CD14-positive monocyte (primary cell): ENCODE data around the gene ASB6. TPM values are rescaled to one million over a fixed set of nuclear protein-coding genes. Genes with fewer than 3 reads are reported as not detected.
A peak's percentile ranks its signal among the peaks of the same experiment; 100 is the strongest.

Experiments
- DNase-seq, 3 donors: peaks; one replicate each; pipeline ENCODE4 v3.0.0-alpha.2; 2011 to 2022
- H2AFZ ChIP-seq: 2 replicates; pipeline ENCODE4 v1.6.0; 2012; ENCODE audit warnings: mild to moderate bottlenecking, low read depth, low read length, inconsistent platforms; ENCODE audit not compliant: insufficient read depth, poor library complexity, severe bottlenecking
- H3K27ac ChIP-seq, 2 donors: 1 replicate in 1 of 2; 2 replicates in 1 of 2; pipeline ENCODE4 v1.5.1; 2012 to 2013; ENCODE audit warnings: low read length in 2 of 2, control low read depth in 1 of 2, inconsistent platforms in 1 of 2, low read depth in 1 of 2, mild to moderate bottlenecking in 1 of 2
- H3K27me3 ChIP-seq, 2 donors: one replicate each; pipeline versions ENCODE4 v1.6.0 to v1.6.1; 2011 to 2013; ENCODE audit warnings: low read length in 2 of 2; ENCODE audit not compliant: control insufficient read depth in 2 of 2, insufficient read depth in 2 of 2
- H3K36me3 ChIP-seq, 2 donors: replicated peaks in 1 of 2; 1 replicate in 1 of 2; 2 replicates in 1 of 2; pipeline versions ENCODE4 v1.5.1 to v1.6.1; 2012 to 2013; ENCODE audit warnings: low read length in 2 of 2, control low read depth in 1 of 2, inconsistent platforms in 1 of 2, mild to moderate bottlenecking in 1 of 2; ENCODE audit not compliant: insufficient read depth in 2 of 2, control insufficient read depth in 1 of 2
- H3K4me1 ChIP-seq, 2 donors: 1 replicate in 1 of 2; 2 replicates in 1 of 2; pipeline versions ENCODE4 v1.5.1 to v1.6.1; 2012 to 2013; ENCODE audit warnings: low read length in 2 of 2, control low read depth in 1 of 2, inconsistent platforms in 1 of 2, mild to moderate bottlenecking in 1 of 2, moderate library complexity in 1 of 2; ENCODE audit not compliant: insufficient read depth in 2 of 2, control insufficient read depth in 1 of 2
- H3K4me2 ChIP-seq: replicated peaks from 2 replicates; pipeline ENCODE3; 2012; ENCODE audit warnings: low read length, moderate library complexity, mild to moderate bottlenecking; ENCODE audit not compliant: poor library complexity, severe bottlenecking; ENCODE audit errors: extremely low read depth
- H3K4me3 ChIP-seq, 3 experiments: fragments of 200-600 bp in 1 of 3; sonication (generic) in 1 of 3; replicated peaks in 1 of 3; 1 replicate in 2 of 3; 2 replicates in 1 of 3; pipeline ENCODE4 v1.5.1; 2011 to 2013; ENCODE audit warnings: low read length in 3 of 3, mild to moderate bottlenecking in 3 of 3, control low read depth in 2 of 3, low read depth in 2 of 3, inconsistent platforms in 1 of 3, moderate library complexity in 1 of 3
- H3K79me2 ChIP-seq: 2 replicates; pipeline ENCODE4 v1.6.0; 2012; ENCODE audit warnings: mild to moderate bottlenecking, control low read depth, inconsistent platforms, low read length, moderate library complexity; ENCODE audit not compliant: insufficient read depth
- H3K9ac ChIP-seq: 2 replicates; pipeline ENCODE4 v1.6.0; 2017; ENCODE audit warnings: low read length, mild to moderate bottlenecking; ENCODE audit not compliant: insufficient read depth, poor library complexity, severe bottlenecking
- H3K9me3 ChIP-seq, 2 donors: replicated peaks in 1 of 2; 1 replicate in 1 of 2; 2 replicates in 1 of 2; pipeline versions ENCODE4 v1.5.1 to v1.6.1; 2012 to 2013; ENCODE audit warnings: low read length in 2 of 2, control low read depth in 1 of 2; ENCODE audit not compliant: control insufficient read depth in 1 of 2, insufficient read depth in 1 of 2
- H4K20me1 ChIP-seq: 2 replicates; pipeline ENCODE4 v1.6.0; 2012; ENCODE audit warnings: mild to moderate bottlenecking, low read length, control low read depth, moderate library complexity; ENCODE audit not compliant: insufficient read depth
- H3K27ac Mint-ChIP-seq, 7 donors: one replicate each; pipeline ENCODE4 v1.8.0; 2020; ENCODE audit warnings: mild to moderate bottlenecking in 7 of 7, mixed read lengths in 7 of 7, moderate library complexity in 6 of 7, inconsistent platforms in 2 of 7
- H3K27me3 Mint-ChIP-seq, 3 donors: one replicate each; pipeline ENCODE4 v1.8.0; 2021 to 2022; ENCODE audit warnings: low read depth in 3 of 3, mild to moderate bottlenecking in 3 of 3, mixed read lengths in 3 of 3, moderate library complexity in 3 of 3, inconsistent platforms in 1 of 3
- H3K36me3 Mint-ChIP-seq, 2 donors: one replicate each; pipeline ENCODE4 v1.8.0; 2020; ENCODE audit warnings: mixed read lengths in 2 of 2, inconsistent platforms in 1 of 2, mild to moderate bottlenecking in 1 of 2
- H3K4me1 Mint-ChIP-seq: one replicate; pipeline ENCODE4 v1.8.0; 2020; ENCODE audit warnings: mild to moderate bottlenecking, mixed read lengths
- H3K4me3 Mint-ChIP-seq, 2 donors: one replicate each; pipeline ENCODE4 v1.8.0; 2020; ENCODE audit warnings: mild to moderate bottlenecking in 2 of 2, mixed read lengths in 2 of 2, moderate library complexity in 1 of 2
- H3K9me3 Mint-ChIP-seq, 7 donors: one replicate each; pipeline ENCODE4 v1.8.0; 2020 to 2022; ENCODE audit warnings: mixed read lengths in 7 of 7, mild to moderate bottlenecking in 6 of 7, moderate library complexity in 6 of 7, inconsistent platforms in 2 of 7
- WGBS: methylation state at CpG from one replicate; pipeline ENCODE4 v1.1.5; 2013; ENCODE audit warnings: missing lambda C conversion rate; ENCODE audit not compliant: insufficient coverage; 5-methylcytosine and 5-hydroxymethylcytosine counted together
- intact Hi-C, 2 donors: fragments of 100-400 bp; cut with micrococcal nuclease; formaldehyde crosslinking; loops; one replicate each; pipeline versions ENCODE4 v1.15.0 to v1.15.1; 2023
- polyA plus RNA-seq, 3 donors: library from polyadenylated mRNA; depleted of rRNA in 1 of 3; unstranded in 2 of 3; stranded (reverse) in 1 of 3; fragments of 300-500 nt in 2 of 3; fragments of >200 nt in 1 of 3; fragmentation: Illumina TruSeq in 2 of 3; gene quantifications; 1 replicate in 2 of 3; 2 replicates in 1 of 3; pipeline ENCODE4 v1.2.3, GENCODE V29; 2012 to 2021
- TF ChIP-seq, protein P1 (sequence below): fragments of 200-600 bp; IDR thresholded peaks from one replicate; pipeline ENCODE4 v1.8.0; 2022; ENCODE audit warnings: antibody characterized with exemption, mild to moderate bottlenecking

The ASB6 gene
- polyA plus RNA-seq, 3 donors: 8.1 to 21.1 (median 10.1) TPM

DNA sequence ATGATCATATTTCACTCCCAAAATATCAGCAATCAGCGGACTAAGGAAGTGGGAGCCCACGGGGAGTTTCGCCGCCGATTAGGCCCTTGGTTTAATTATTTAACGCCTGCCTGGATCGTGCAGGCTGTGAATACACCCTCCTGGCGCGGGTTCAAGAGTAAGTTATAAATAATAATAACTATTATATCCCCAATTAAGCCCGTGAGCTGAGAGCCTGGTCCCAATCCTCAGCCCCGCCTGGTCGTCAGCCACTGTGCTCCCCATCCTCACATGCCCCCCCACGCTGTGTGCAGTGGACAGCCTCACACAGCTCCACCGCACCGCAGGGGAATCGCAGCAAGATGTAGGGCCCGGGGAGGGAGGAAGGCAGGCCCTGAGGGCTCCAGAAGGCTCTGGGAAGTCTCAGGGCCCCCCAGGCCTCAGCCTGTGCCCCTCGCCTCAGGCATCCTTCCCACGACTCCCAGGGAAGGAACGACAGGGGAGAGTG is 12.6 kb upstream of the ASB6 start:
- no peak overlapping the region for H2AFZ ChIP-seq
- no peak overlapping the region for H3K27ac ChIP-seq
- H3K36me3 ChIP-seq: no peaks in the 10 kb centered on the region
- no peak overlapping the region for H3K4me2 ChIP-seq
- Mint-ChIP-seq H3K27ac (peak overlapping the region in 1 of 7 donors; percentile 57), H3K27me3 (peaks cover 8 to 28% (median 18%) of the 10 kb centered on the region in 3 donors), H3K4me3 (no peak overlapping the region), H3K36me3 (no peaks in the 10 kb centered on the region), H3K4me1 (no peaks in the 10 kb centered on the region), H3K9me3 (peaks cover 0 to 2% (median 0%) of the 10 kb centered on the region in 7 donors)
- no peaks in the 10 kb centered on the region for H3K4me1 ChIP-seq
- no peak overlapping the region for H3K4me3 ChIP-seq
- no peaks in the 10 kb centered on the region for H4K20me1 ChIP-seq
- peaks cover 0 to 4% of the 10 kb centered on the region in 2 donors for H3K27me3 ChIP-seq
- TF ChIP-seq, protein P1, sequence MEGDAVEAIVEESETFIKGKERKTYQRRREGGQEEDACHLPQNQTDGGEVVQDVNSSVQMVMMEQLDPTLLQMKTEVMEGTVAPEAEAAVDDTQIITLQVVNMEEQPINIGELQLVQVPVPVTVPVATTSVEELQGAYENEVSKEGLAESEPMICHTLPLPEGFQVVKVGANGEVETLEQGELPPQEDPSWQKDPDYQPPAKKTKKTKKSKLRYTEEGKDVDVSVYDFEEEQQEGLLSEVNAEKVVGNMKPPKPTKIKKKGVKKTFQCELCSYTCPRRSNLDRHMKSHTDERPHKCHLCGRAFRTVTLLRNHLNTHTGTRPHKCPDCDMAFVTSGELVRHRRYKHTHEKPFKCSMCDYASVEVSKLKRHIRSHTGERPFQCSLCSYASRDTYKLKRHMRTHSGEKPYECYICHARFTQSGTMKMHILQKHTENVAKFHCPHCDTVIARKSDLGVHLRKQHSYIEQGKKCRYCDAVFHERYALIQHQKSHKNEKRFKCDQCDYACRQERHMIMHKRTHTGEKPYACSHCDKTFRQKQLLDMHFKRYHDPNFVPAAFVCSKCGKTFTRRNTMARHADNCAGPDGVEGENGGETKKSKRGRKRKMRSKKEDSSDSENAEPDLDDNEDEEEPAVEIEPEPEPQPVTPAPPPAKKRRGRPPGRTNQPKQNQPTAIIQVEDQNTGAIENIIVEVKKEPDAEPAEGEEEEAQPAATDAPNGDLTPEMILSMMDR: no peak
- H3K79me2 ChIP-seq: no peaks in the 10 kb centered on the region
- no peak overlapping the region for H3K9ac ChIP-seq
- intact Hi-C loops: loop anchor here in 1 of 2 donors (5.0 kb wide), 1 partner anchor 73 kb away; no protein-coding TSS in a partner anchor
- no peaks in the 10 kb centered on the region for H3K9me3 ChIP-seq
- 91% methylated on average over 5 of the region's 20 CpGs for WGBS
- DNase-seq: no peak

GRCh38 chr9:129653823-129654553 is 12.0 kb upstream of the ASB6 start:
- 72% methylated on average over 6 of the region's 19 CpGs for WGBS
- H3K9me3 Mint-ChIP-seq: peaks cover 0 to 2% (median 0%) of the 10 kb centered on the region in 7 donors
- Histone ChIP-seq H2AFZ (no peak overlapping the region), H3K9me3 (no peaks in the 10 kb centered on the region), H3K27ac (no peak overlapping the region), H3K4me3 (no peak overlapping the region), H3K4me2 (no peak overlapping the region), H4K20me1 (no peaks in the 10 kb centered on the region), H3K4me1 (no peaks in the 10 kb centered on the region), H3K79me2 (no peaks in the 10 kb centered on the region), H3K27me3 (peaks cover 0 to 4% of the 10 kb centered on the region in 2 donors), H3K36me3 (no peaks in the 10 kb centered on the region), H3K9ac (no peak overlapping the region)
- H3K4me3 Mint-ChIP-seq: no peak overlapping the region
- no peak for DNase-seq
- no peaks in the 10 kb centered on the region for H3K4me1 Mint-ChIP-seq
- intact Hi-C loops: loop anchor here in 1 of 2 donors (5.0 kb wide), 1 partner anchor 73 kb away; no protein-coding TSS in a partner anchor
- TF ChIP-seq, protein P1: no peak
- no peak overlapping the region for H3K27ac Mint-ChIP-seq
- H3K36me3 Mint-ChIP-seq: no peaks in the 10 kb centered on the region
- peaks cover 6 to 26% (median 18%) of the 10 kb centered on the region in 3 donors for H3K27me3 Mint-ChIP-seq
